ENCODE data around the gene GET4. TPM values are rescaled to one million over a fixed set of nuclear protein-coding genes. Genes with fewer than 3 reads are reported as not detected.

Gene GET4
- total RNA-seq, 2 experiments from 2014 or later, result 84.4 to 96.4 TPM

DNA sequence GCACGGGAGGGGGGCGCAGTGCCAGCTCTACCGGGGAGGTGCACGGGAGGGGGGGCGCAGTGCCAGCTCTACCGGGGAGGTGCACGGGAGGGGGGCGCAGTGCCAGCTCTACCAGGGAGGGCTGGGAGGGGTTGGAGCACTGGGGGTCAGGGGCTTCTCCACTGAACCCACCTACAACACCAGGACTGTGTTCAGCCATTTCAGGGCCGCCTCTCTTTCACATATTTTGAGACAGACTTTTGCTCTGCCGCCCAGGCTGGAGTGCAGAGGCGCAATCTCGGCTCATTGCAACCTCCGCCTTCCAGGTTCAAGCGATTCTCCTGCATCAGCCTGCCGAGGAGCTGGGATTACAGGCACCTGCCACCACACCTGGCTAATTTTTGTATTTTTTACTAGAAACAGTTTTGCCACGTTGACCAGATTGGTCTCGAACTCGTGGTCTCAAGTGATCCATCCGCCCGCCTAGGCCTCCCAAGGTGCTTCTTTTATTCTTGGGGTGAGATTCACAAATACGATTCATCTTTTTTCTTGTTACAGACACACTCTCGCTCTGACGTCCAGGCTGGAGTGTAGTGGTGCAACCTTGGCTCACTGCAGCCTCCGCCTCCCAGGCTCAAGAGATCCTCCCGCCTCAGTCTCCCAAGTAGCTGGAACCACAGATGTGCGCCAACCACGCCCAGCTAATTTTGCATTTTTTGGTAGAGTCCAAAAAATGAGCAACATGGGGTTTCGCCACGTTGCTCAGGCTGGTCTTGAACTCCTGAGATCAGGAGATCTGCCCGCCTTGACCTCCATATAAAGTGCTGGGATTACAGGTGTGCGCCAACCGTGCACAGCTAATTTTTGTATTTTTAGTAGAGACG, 41.1 kb downstream of the GET4 start:
- no peaks in the 10 kb centered on the region for H3K27me3 Mint-ChIP-seq

DNA sequence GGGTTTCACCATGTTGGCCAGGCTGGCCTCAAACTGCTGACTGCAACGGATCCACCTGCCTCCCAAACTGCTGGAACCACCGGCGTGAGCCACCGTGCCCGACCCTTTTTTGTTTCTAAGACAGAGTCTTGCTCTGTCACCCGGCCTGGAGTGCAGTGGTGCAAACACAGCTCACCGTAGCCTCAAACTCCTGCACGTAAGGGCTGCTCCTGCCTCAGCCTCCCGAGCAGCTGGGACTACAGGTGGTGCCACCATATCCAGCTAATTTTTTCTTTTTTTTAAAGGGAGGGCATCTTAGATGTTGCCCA, 41.7 kb downstream of the GET4 start:
- H3K9me3 ChIP-seq (ENCODE audit: control insufficient read depth in 1 of 2, insufficient read depth in 1 of 2, low read length in 2 of 2), result no peaks in the 10 kb centered on the region
- DNase-seq (no peak), ATAC-seq (ENCODE audit: poor library complexity) (no peak)
- no peak for TF ChIP-seq CTCF (IDR thresholded peaks at IDR 0.05)
- H3K27me3 ChIP-seq (ENCODE audit: control insufficient read depth in 1 of 2, insufficient read depth in 2 of 2, low read length in 2 of 2), result no peaks in the 10 kb centered on the region
- CTCF ChIA-PET, result interaction anchor here (0.7 kb wide), 1 partner anchor 9 kb away, joined by 3 read pairs; no protein-coding TSS in a partner anchor
- Mint-ChIP-seq H3K9me3 (no peaks in the 10 kb centered on the region), H3K27me3 (no peaks in the 10 kb centered on the region), H3K4me3 (no peak overlapping the region), H3K4me1 (ENCODE audit: low read depth) (peaks cover 18% of the 10 kb centered on the region), H3K27ac (no peak overlapping the region), H3K36me3 (ENCODE audit: low read depth) (no peaks in the 10 kb centered on the region)
- POLR2A ChIA-PET, result no interaction called here
- intact Hi-C loops (cut with DNase I, micrococcal nuclease), result no loop called here
- H3K4me3 ChIP-seq (ENCODE audit: low read length), result no peak overlapping the region
- no peak overlapping the region for H3K27ac ChIP-seq (ENCODE audit: low read depth in 1 of 2, low read length in 2 of 2)
- H3K36me3 ChIP-seq (ENCODE audit: insufficient read depth, low read length), result no peaks in the 10 kb centered on the region
- peaks cover 27% of the 10 kb centered on the region for H3K4me1 ChIP-seq (ENCODE audit: insufficient read depth, low read length)

More for the DNA sequence above, 41.1 kb downstream of the GET4 start:
- no peak for DNase-seq
- Histone ChIP-seq H3K4me3 (ENCODE audit: low read length) (no peak overlapping the region), H3K36me3 (ENCODE audit: insufficient read depth, low read length) (no peaks in the 10 kb centered on the region), H3K9me3 (ENCODE audit: control insufficient read depth in 1 of 2, insufficient read depth in 1 of 2, low read length in 2 of 2) (no peaks in the 10 kb centered on the region), H3K4me1 (ENCODE audit: insufficient read depth, low read length) (peaks cover 21% of the 10 kb centered on the region), H3K27me3 (ENCODE audit: control insufficient read depth in 1 of 2, insufficient read depth in 2 of 2, low read length in 2 of 2) (no peaks in the 10 kb centered on the region), H3K27ac (ENCODE audit: low read depth in 1 of 2, low read length in 2 of 2) (no peak overlapping the region)
- Mint-ChIP-seq H3K4me1 (ENCODE audit: low read depth) (peaks cover 12% of the 10 kb centered on the region), H3K27ac (no peak overlapping the region), H3K36me3 (ENCODE audit: low read depth) (no peaks in the 10 kb centered on the region), H3K9me3 (no peaks in the 10 kb centered on the region), H3K4me3 (no peak overlapping the region)
- intact Hi-C loops (cut with DNase I, micrococcal nuclease), result no loop called here
- CTCF ChIA-PET, result interaction anchor here (0.7 kb wide), 1 partner anchor 8 kb away, joined by 3 read pairs; no protein-coding TSS in a partner anchor
- no peak for ATAC-seq (ENCODE audit: poor library complexity)
- POLR2A ChIA-PET, result no interaction called here
- TF ChIP-seq CTCF (IDR thresholded peaks at IDR 0.05), result no peak

- intact Hi-C loops (cut with DNase I, micrococcal nuclease), result no loop called here
- Histone ChIP-seq H3K4me3 (ENCODE audit: low read length) (no peak overlapping the region), H3K4me1 (ENCODE audit: insufficient read depth, low read length) (peaks cover 32% of the 10 kb centered on the region), H3K27me3 (ENCODE audit: control insufficient read depth in 1 of 2, insufficient read depth in 2 of 2, low read length in 2 of 2) (no peaks in the 10 kb centered on the region), H3K27ac (ENCODE audit: low read depth in 1 of 2, low read length in 2 of 2) (no peak overlapping the region), H3K9me3 (ENCODE audit: control insufficient read depth in 1 of 2, insufficient read depth in 1 of 2, low read length in 2 of 2) (no peaks in the 10 kb centered on the region), H3K36me3 (ENCODE audit: insufficient read depth, low read length) (no peaks in the 10 kb centered on the region)
- no peak overlapping the region for H3K27ac Mint-ChIP-seq
- TF ChIP-seq CTCF (IDR thresholded peaks at IDR 0.05), result no peak
- DNase-seq, result peak in 1 of 14 experiments; percentile 0
- H3K4me1 Mint-ChIP-seq (ENCODE audit: low read depth), result peaks cover 23% of the 10 kb centered on the region
- ChIA-PET CTCF (interaction anchor here (0.7 kb wide), 1 partner anchor 9 kb away, joined by 3 read pairs; no protein-coding TSS in a partner anchor), POLR2A (no interaction called here)
- ATAC-seq (ENCODE audit: poor library complexity), result no peak
- H3K4me3 Mint-ChIP-seq, result no peak overlapping the region
- no peaks in the 10 kb centered on the region for H3K27me3 Mint-ChIP-seq
- no peaks in the 10 kb centered on the region for H3K9me3 Mint-ChIP-seq
- H3K36me3 Mint-ChIP-seq (ENCODE audit: low read depth), result no peaks in the 10 kb centered on the region
Measured at GRCh38 chr7:918441-919113, 42.2 kb downstream of the GET4 start.

Data from CD4-positive, alpha-beta T cell (primary cell).